Hepatocyte (in vitro differentiated cells): ENCODE data around the gene COX10.
"Not testable (repeated sequence)": the region's sequence is repeated elsewhere in the genome, so short reads cannot be mapped to it uniquely, and the experiment has no call there.

Experiments used
- EZH2 ChIP-seq: fragments of 200-600 bp; sonication (generic); IDR thresholded peaks from 2 replicates; pipeline ENCODE4 v1.6.1; 2016; ENCODE audit warnings: antibody characterized with exemption, mild to moderate bottlenecking, borderline replicate concordance
- TF ChIP-seq, protein P1 (sequence below): fragments of 200-600 bp; sonication (generic); IDR thresholded peaks from 2 replicates; pipeline ENCODE4 v1.5.1; 2016; ENCODE audit warnings: antibody characterized with exemption, mild to moderate bottlenecking; ENCODE audit not compliant: poor library complexity

- TF ChIP-seq, protein P1, sequence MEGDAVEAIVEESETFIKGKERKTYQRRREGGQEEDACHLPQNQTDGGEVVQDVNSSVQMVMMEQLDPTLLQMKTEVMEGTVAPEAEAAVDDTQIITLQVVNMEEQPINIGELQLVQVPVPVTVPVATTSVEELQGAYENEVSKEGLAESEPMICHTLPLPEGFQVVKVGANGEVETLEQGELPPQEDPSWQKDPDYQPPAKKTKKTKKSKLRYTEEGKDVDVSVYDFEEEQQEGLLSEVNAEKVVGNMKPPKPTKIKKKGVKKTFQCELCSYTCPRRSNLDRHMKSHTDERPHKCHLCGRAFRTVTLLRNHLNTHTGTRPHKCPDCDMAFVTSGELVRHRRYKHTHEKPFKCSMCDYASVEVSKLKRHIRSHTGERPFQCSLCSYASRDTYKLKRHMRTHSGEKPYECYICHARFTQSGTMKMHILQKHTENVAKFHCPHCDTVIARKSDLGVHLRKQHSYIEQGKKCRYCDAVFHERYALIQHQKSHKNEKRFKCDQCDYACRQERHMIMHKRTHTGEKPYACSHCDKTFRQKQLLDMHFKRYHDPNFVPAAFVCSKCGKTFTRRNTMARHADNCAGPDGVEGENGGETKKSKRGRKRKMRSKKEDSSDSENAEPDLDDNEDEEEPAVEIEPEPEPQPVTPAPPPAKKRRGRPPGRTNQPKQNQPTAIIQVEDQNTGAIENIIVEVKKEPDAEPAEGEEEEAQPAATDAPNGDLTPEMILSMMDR = not testable (repeated sequence)
- not testable (repeated sequence) for TF ChIP-seq EZH2
These were observed 112.8 kb downstream of the COX10 start for GRCh38 chr17:14182084-14182483.
